GM20000 (cell line): ENCODE data around the gene CLC.
"Not testable (repeated sequence)": the region's sequence is repeated elsewhere in the genome, so short reads cannot be mapped to it uniquely, and the experiment has no call there.

ENCODE experiments used
- DNase-seq: peaks from one replicate; pipeline ENCODE4 v3.0.0; 2012; ENCODE audit warnings: low spot score
- CTCF ChIP-seq: IDR thresholded peaks from 2 replicates; pipeline ENCODE4 v1.5.1; 2012; ENCODE audit warnings: mild to moderate bottlenecking, control low read depth; ENCODE audit errors: extremely low read depth, missing control alignments

The CLC gene

GRCh38 chr19:39729594-39729993 lies 8.2 kb downstream of the CLC start:
- no peak for TF ChIP-seq CTCF
- no peak for DNase-seq

DNA sequence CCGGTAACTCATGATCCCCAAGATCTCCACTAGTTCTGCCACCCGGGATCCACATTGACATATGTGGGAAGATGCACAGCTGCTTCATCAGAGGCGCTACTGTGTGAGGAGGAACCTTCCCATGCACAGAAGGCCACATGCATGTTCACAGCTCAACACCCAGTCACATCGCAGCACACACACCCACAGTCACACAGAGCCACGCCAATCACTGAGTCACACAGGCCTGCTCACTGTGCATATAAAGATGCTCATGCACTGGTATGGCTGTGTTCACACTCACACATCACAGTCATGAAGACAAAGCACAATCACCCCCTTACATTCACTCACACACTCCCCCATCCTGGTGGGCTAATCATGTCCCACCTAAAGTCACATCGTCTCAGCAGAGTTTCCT lies 9.8 kb downstream of the CLC start:
- no peak for DNase-seq

GRCh38 chr19:39727070-39727800 lies 10.6 kb downstream of the CLC start:
- DNase-seq, result peak; percentile 37
- no peak for TF ChIP-seq CTCF

More for the DNA sequence above, 9.8 kb downstream of the CLC start:
- TF ChIP-seq CTCF, result no peak

DNA sequence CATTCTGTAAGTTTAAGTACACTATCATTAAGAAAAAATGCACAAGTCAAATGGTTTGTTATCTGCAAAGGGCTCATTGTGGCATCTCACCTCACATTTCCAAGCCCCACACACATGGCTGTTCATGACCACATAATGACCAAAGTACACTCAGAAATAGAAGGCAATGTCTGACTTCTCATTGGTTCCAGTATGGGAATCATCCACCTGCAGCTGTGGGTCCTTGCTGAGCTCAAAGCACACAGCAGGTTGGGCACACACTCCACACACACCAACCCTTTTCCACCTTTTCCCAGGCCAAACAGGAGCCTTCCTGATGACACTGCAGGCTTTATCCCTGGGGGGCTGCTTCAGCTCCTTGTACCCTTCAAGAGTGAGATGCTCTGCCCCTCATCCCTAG lies 11.8 kb downstream of the CLC start:
- DNase-seq, result no peak
- TF ChIP-seq CTCF, result no peak

DNA sequence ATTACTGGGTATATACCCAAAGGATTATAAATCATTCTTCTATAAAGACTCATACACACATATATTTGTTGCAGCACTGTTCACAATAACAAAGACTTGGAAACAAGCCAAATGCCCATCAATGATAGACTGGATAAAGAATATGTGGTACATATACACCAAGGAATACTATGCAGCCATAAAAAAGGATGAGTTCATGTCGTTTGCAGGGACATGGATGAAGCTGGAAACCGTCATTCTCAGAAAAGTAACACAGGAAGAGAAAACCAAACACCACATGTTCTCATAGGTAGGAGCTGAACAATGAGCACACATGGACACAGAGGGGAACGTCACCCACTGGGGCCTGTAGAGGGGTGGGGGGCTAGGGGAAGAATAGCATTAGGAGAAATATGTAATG lies 17.7 kb downstream of the CLC start:
- DNase-seq, result not testable (repeated sequence)

GRCh38 chr19:39710333-39710890 lies 27.4 kb downstream of the CLC start:
- no peak for TF ChIP-seq CTCF
- no peak for DNase-seq

DNA sequence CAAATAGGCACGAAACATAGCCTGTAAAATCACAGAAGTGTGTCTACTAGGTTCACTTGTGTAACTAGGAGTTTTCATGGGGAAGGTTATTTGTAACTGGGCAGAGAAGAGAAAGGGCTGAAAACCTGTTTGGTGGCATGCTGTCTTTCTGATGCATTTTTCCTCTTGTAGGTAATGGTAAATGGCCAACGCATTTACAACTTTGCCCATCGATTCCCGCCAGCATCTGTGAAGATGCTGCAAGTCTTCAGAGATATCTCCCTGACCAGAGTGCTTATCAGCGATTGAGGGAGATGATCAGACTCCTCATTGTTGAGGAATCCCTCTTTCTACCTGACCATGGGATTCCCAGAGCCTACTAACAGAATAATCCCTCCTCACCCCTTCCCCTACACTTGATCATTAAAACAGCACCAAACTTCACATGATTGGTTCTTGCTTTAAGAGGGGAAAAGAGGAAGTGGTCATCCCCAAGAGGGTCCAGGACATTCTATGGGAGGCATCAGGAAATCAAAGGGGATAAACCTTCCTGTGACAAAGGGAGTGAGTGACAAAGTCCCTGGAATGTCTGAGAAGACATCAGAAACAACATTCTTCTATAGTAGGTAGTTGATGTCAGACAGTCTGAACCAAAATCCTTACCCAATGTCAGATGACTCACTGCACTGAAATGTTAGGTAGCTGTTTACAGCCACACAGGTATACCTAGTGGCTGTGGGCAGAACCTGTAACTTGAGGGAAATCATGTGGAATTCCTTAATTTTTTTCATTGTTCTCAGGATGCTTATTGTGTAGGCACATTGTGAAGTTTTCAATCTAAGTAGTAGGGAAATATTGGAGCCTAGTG lies 28.6 kb downstream of the CLC start:
- DNase-seq, result no peak
- no peak for TF ChIP-seq CTCF
